HepG2 (cell line): ENCODE results near the gene NT5C3B.

Experiments used
- FOXA1 ChIP-seq, 2 experiments: fragments of 450-650 bp in 1 of 2; sonication (generic) in 1 of 2; formaldehyde crosslinking in 1 of 2; IDR thresholded peaks; 2 replicates each; pipeline versions ENCODE4 v1.4.0 to v1.6.1; 2016 to 2020; ENCODE audit warnings: missing genetic modification reagents in 1 of 2
- KAT7 ChIP-seq: IDR thresholded peaks from 2 replicates; pipeline ENCODE4 v1.6.1; 2018; ENCODE audit warnings: borderline replicate concordance, missing compliant biosample characterization
- PRPF4 ChIP-seq: fragments of 200-400 bp; formaldehyde crosslinking; IDR thresholded peaks from 2 replicates; pipeline ENCODE4 v1.6.1; 2016; ENCODE audit warnings: low read length, low read depth; ENCODE audit not compliant: poor library complexity, severe bottlenecking
- TCF12 ChIP-seq, 2 experiments: fragments of 450-650 bp in 1 of 2; sonication (generic) in 1 of 2; formaldehyde crosslinking in 1 of 2; IDR thresholded peaks; 2 replicates each; pipeline versions ENCODE4 v1.6.1 to v1.8.0; 2017 to 2022; ENCODE audit warnings: antibody characterized with exemption in 1 of 2, mild to moderate bottlenecking in 1 of 2, missing genetic modification reagents in 1 of 2, moderate library complexity in 1 of 2
- ZNF772 ChIP-seq: sonication (generic); formaldehyde crosslinking; IDR thresholded peaks from 2 replicates; pipeline ENCODE4 v1.5.0; 2020; ENCODE audit warnings: mild to moderate bottlenecking, missing genetic modification reagents
- TF ChIP-seq, protein P1 (sequence below), 2 experiments: IDR thresholded peaks; 2 replicates each; pipeline ENCODE4 v1.6.1; 2011 to 2012; ENCODE audit warnings: low read length in 2 of 2, borderline replicate concordance in 1 of 2, low read depth in 1 of 2, mild to moderate bottlenecking in 1 of 2, moderate library complexity in 1 of 2

DNA sequence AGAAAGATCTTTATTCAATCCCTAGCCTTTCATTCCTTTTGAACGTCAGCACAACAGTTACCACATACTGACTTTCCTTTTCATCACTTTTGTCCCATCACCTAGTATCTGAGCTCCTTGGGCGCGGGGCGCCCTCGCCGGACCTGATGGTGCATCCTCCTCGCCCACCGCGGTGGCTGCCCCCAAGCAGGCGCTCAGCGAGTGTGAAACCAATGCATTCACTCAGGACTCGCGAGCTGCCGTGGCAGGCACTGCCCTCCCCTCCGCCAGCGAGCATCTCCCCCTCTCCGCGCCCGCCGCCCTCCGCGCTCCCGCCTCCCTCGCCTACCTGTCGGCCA is 28.4 kb upstream of the NT5C3B start:
- TF ChIP-seq FOXA1 (IDR thresholded peaks at IDR 0.05) (no peak), FOXA1 (CRISPR knock-in tag; IDR thresholded peaks at IDR 0.05) (no peak), ZNF772 (CRISPR knock-in tag) (no peak), KAT7 (CRISPR knock-in tag) (no peak), TCF12 (IDR thresholded peaks at IDR 0.05) (no peak), TCF12 (CRISPR knock-in tag; IDR thresholded peaks at IDR 0.05) (no peak), PRPF4 (no peak)
- TF ChIP-seq, protein P1, sequence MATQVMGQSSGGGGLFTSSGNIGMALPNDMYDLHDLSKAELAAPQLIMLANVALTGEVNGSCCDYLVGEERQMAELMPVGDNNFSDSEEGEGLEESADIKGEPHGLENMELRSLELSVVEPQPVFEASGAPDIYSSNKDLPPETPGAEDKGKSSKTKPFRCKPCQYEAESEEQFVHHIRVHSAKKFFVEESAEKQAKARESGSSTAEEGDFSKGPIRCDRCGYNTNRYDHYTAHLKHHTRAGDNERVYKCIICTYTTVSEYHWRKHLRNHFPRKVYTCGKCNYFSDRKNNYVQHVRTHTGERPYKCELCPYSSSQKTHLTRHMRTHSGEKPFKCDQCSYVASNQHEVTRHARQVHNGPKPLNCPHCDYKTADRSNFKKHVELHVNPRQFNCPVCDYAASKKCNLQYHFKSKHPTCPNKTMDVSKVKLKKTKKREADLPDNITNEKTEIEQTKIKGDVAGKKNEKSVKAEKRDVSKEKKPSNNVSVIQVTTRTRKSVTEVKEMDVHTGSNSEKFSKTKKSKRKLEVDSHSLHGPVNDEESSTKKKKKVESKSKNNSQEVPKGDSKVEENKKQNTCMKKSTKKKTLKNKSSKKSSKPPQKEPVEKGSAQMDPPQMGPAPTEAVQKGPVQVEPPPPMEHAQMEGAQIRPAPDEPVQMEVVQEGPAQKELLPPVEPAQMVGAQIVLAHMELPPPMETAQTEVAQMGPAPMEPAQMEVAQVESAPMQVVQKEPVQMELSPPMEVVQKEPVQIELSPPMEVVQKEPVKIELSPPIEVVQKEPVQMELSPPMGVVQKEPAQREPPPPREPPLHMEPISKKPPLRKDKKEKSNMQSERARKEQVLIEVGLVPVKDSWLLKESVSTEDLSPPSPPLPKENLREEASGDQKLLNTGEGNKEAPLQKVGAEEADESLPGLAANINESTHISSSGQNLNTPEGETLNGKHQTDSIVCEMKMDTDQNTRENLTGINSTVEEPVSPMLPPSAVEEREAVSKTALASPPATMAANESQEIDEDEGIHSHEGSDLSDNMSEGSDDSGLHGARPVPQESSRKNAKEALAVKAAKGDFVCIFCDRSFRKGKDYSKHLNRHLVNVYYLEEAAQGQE (IDR thresholded peaks at IDR 0.05; ENCODE audit: borderline replicate concordance in 1 of 2, low read depth in 1 of 2, low read length in 2 of 2), result no peak
